DND-41 (cell line): ENCODE measurements around the gene SLX4IP.

Source experiments
- CTCF ChIP-seq: IDR thresholded peaks from 2 replicates; pipeline ENCODE4 v1.5.1; 2012; ENCODE audit warnings: borderline replicate concordance, low read length, moderate library complexity, mild to moderate bottlenecking; ENCODE audit not compliant: poor library complexity, severe bottlenecking; ENCODE audit errors: extremely low read depth
- EZH2 ChIP-seq: IDR thresholded peaks from 3 replicates; pipeline ENCODE4 v1.6.1; 2012; ENCODE audit warnings: borderline replicate concordance, low read depth, mild to moderate bottlenecking, moderate library complexity, low read length, inconsistent platforms; ENCODE audit not compliant: severe bottlenecking

DNA sequence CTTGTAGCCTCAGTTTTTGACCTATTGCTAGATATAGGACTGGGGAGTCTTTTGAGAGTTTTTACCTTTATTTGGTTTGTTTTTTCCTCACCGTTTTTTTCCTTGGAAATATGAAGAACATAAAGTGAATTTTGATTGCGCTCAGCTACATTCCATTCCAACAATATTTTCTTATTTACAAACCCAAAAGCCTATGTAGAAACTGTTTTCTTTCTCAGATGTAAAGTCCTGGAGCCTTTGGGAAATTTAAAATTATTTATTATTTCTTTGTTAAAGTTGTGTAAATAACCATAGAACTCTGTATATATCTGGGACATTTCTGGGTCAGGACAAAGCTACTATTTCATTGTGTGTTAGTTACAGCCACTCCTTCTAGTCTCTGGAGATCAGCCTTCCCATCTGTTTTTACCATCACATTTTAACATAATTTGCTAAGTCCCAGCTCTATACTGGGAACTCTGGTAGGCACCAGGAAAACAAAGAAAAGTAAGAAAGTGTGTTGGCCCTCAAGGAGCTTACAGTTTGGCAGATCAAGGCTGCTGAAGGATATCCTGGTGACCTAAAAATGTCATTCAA is 169.8 kb downstream of the SLX4IP start:
- TF ChIP-seq CTCF (no peak), EZH2 (no peak)
